ENCODE data around the gene MACROD2. TPM values are rescaled to one million over a fixed set of nuclear protein-coding genes. Genes with fewer than 3 reads are reported as not detected.

The MACROD2 gene
- total RNA-seq, 4 donors from 2014 or later: 1.8 to 4.8 (median 2.9) TPM

DNA sequence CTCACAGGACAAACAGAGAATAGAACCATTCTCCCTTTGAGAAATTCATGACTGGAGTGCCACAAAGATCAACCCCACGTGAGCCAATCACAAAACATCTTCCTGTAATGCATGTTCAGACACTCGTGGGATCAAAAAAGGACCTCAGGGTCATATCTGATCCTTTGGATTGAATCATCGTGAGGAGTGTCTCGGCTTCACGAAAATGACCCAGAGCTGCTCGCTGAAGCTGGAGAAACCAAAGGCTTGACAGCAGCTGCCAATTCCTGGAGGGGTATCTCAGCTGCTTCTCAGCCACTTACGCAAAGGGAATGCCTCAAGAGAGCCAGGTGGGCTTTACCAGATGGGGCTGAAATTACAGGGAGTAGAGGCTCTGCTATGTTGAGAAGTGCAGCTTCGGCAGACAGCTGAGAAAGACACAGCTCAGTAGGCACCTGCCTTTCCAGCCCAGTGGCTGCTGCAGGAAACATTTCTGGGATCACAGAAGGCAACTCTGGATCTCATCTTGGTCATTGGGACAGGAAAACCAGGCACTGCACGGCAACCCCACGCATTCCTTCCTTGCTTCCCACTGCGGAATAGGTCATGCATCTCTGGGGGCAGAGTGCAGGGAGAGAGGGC, 1764.8 kb downstream of the MACROD2 start:
- WGBS, 2 donors: 59 to 67% methylated on average over 10 to 11 of the region's 11 CpGs
- no peaks in the 10 kb centered on the region for H3K27me3 ChIP-seq
- TF ChIP-seq POLR2A (IDR thresholded peaks at IDR 0.05): no peak
- TF ChIP-seq, protein P1, sequence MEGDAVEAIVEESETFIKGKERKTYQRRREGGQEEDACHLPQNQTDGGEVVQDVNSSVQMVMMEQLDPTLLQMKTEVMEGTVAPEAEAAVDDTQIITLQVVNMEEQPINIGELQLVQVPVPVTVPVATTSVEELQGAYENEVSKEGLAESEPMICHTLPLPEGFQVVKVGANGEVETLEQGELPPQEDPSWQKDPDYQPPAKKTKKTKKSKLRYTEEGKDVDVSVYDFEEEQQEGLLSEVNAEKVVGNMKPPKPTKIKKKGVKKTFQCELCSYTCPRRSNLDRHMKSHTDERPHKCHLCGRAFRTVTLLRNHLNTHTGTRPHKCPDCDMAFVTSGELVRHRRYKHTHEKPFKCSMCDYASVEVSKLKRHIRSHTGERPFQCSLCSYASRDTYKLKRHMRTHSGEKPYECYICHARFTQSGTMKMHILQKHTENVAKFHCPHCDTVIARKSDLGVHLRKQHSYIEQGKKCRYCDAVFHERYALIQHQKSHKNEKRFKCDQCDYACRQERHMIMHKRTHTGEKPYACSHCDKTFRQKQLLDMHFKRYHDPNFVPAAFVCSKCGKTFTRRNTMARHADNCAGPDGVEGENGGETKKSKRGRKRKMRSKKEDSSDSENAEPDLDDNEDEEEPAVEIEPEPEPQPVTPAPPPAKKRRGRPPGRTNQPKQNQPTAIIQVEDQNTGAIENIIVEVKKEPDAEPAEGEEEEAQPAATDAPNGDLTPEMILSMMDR (IDR thresholded peaks at IDR 0.05): no peak
- no peak for DNase-seq
- intact Hi-C loops (cut with DNase I): no loop called here
- no peak overlapping the region for H3K27ac ChIP-seq
- H3K9me3 ChIP-seq: no peaks in the 10 kb centered on the region
- H3K4me1 ChIP-seq: no peaks in the 10 kb centered on the region
- no peaks in the 10 kb centered on the region for H3K36me3 ChIP-seq
- H3K4me3 ChIP-seq: no peak overlapping the region

DNA sequence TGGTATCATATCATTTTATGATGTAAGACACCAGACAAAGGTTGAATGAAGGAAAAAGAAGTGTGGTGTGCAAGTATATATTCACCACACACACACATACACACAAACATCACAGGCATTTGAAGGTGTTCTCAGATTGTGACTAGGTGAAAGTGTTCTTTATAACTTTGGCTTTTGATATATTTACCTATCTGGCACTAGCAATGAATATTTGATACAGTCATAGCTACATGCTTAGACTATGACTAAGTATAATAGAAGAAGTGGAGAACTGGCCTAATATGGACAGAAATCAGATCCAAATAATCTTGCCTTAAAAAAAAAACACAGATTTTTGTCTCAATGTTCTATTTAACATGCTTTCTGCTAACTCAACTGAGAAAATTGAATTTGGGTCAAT, 1768.0 kb downstream of the MACROD2 start:
- intact Hi-C loops (cut with DNase I): no loop called here
- Histone ChIP-seq H3K4me1 (no peaks in the 10 kb centered on the region), H3K27me3 (no peaks in the 10 kb centered on the region), H3K4me3 (no peak overlapping the region), H3K36me3 (no peaks in the 10 kb centered on the region), H3K9me3 (no peaks in the 10 kb centered on the region), H3K27ac (no peak overlapping the region)
- TF ChIP-seq, protein P1 (IDR thresholded peaks at IDR 0.05): no peak
- no peak for TF ChIP-seq POLR2A (IDR thresholded peaks at IDR 0.05)
- DNase-seq: no peak

DNA sequence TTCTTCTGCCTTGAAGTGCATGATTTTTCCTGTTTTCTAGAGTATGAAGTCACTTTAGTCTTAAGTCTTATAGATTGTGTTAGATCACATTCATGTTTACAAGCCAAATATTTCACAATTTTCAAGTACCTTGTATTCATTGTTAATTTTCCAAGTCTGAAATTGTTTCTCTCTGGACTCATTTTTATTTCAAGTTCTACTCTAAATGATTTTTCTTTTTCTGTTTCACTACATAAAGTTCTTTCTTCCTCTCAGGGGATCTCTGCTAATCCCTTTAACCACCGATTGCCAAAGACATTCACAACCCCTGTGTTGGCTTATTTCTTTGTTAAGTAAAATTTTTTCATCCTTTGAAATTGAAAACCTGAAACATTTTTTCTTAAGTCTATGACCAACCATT, 1772.3 kb downstream of the MACROD2 start:
- no peaks in the 10 kb centered on the region for H3K27me3 ChIP-seq
- intact Hi-C loops (cut with DNase I): no loop called here

DNA sequence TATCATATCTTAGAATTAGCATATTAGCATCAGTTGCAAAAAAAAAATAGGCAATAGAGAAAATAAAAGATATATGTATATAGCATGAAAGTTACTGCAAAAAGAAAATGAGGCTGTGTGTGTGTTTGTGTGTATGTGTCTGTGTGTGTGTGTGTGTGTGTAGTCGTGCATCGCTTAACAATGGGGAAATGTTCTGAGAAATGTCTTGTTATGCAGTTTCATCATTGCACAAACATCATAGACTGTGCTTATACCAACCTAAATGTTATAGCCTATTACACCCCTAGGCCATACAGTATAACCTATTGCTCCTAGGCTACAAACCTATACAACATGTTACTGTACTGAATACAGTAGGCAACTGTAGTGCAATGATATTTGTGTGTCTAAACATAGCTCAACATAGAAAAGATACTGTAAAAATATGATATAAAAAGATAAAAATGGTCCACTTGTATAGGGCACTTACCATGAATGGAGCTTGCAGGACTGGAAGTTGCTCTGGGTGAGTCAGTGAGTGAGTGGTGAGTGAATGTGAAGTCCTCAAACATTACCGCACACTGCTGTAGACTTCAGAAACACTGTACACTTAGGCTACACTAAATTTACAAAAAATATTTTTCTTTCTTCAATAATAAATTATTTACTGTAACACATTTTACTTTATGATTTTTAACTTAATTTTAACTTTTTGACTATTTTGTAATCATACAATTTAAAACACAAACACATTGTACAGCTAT, 1772.9 kb downstream of the MACROD2 start:
- Histone ChIP-seq H3K9me3 (no peaks in the 10 kb centered on the region), H3K4me1 (no peaks in the 10 kb centered on the region), H3K4me3 (no peak overlapping the region), H3K27me3 (no peaks in the 10 kb centered on the region), H3K27ac (no peak overlapping the region), H3K36me3 (no peaks in the 10 kb centered on the region)
- intact Hi-C loops (cut with DNase I): no loop called here
- DNase-seq: no peak
- TF ChIP-seq, protein P1 (IDR thresholded peaks at IDR 0.05): no peak
- no peak for TF ChIP-seq POLR2A (IDR thresholded peaks at IDR 0.05)
- WGBS, 2 donors: 76 to 87% methylated on average over 3 of the region's 3 CpGs

More for the DNA sequence above, 1772.3 kb downstream of the MACROD2 start:
- Histone ChIP-seq H3K27ac (no peak overlapping the region), H3K4me3 (no peak overlapping the region), H3K9me3 (no peaks in the 10 kb centered on the region), H3K36me3 (no peaks in the 10 kb centered on the region), H3K4me1 (no peaks in the 10 kb centered on the region)
- 11 to 31% methylated on average over 1 of the region's 1 CpG for WGBS, 2 donors
- TF ChIP-seq POLR2A (IDR thresholded peaks at IDR 0.05): no peak
- TF ChIP-seq, protein P1 (IDR thresholded peaks at IDR 0.05): no peak
- no peak for DNase-seq

GRCh38 chr20:15772826-15773225, 1777.5 kb downstream of the MACROD2 start:
- intact Hi-C loops (cut with DNase I): no loop called here
- no peaks in the 10 kb centered on the region for H3K4me1 ChIP-seq
- TF ChIP-seq POLR2A (IDR thresholded peaks at IDR 0.05): no peak
- TF ChIP-seq, protein P1 (IDR thresholded peaks at IDR 0.05): no peak
- H3K27me3 ChIP-seq: no peaks in the 10 kb centered on the region
- 75 to 82% methylated on average over 3 of the region's 3 CpGs for WGBS, 2 donors
- H3K9me3 ChIP-seq: no peaks in the 10 kb centered on the region
- H3K36me3 ChIP-seq: no peaks in the 10 kb centered on the region
- no peak overlapping the region for H3K27ac ChIP-seq
- DNase-seq: no peak
- no peak overlapping the region for H3K4me3 ChIP-seq
